Activated CD4-positive, CD25-positive, alpha-beta regulatory T cell treated with anti-CD3 and anti-CD28 coated beads, Interleukin-2, amount 50 U/mL, for 72 hours (primary cell): Measurements from ENCODE around the gene CD300H.
"Not testable (repeated sequence)": the region's sequence is repeated elsewhere in the genome, so short reads cannot be mapped to it uniquely, and the experiment has no call there.

ENCODE experiments used
- DNase-seq: peaks from one replicate; pipeline ENCODE4 v3.0.0; 2021

CD300H gene

GRCh38 chr17:74584292-74585060, 17.2 kb upstream of the CD300H start:
- DNase-seq = no peak

- DNase-seq = no peak
These were observed 15.3 kb upstream of the CD300H start for GRCh38 chr17:74582633-74583032.

GRCh38 chr17:74579900-74580299, 12.6 kb upstream of the CD300H start:
- DNase-seq = no peak

GRCh38 chr17:74578979-74579378, 11.7 kb upstream of the CD300H start:
- DNase-seq = no peak

GRCh38 chr17:74574489-74575142, 7.3 kb upstream of the CD300H start:
- no peak for DNase-seq

GRCh38 chr17:74573635-74574034, 6.3 kb upstream of the CD300H start:
- DNase-seq = not testable (repeated sequence)

GRCh38 chr17:74573169-74573568, 5.9 kb upstream of the CD300H start:
- no peak for DNase-seq

- no peak for DNase-seq
These were observed 4.4 kb upstream of the CD300H start for GRCh38 chr17:74571621-74572270.

GRCh38 chr17:74569020-74570003, 2.0 kb upstream of the CD300H start:
- DNase-seq = no peak

GRCh38 chr17:74568106-74568873, 981 bp upstream of the CD300H start:
- DNase-seq = no peak

- DNase-seq = no peak
These were observed 1.1 kb downstream of the CD300H start for GRCh38 chr17:74566132-74566753.

GRCh38 chr17:74565126-74565525, 2.2 kb downstream of the CD300H start:
- DNase-seq = no peak

- no peak for DNase-seq
These were observed 4.0 kb downstream of the CD300H start for GRCh38 chr17:74563358-74563757.

- no peak for DNase-seq
These were observed 5.7 kb downstream of the CD300H start for GRCh38 chr17:74561586-74561985.

- no peak for DNase-seq
These were observed 8.3 kb downstream of the CD300H start for GRCh38 chr17:74558882-74559519.

GRCh38 chr17:74558402-74558801, 8.9 kb downstream of the CD300H start:
- not testable (repeated sequence) for DNase-seq

GRCh38 chr17:74555427-74555940, 11.8 kb downstream of the CD300H start:
- no peak for DNase-seq

GRCh38 chr17:74554909-74555308, 12.4 kb downstream of the CD300H start:
- DNase-seq = no peak

- DNase-seq = no peak
These were observed 15.3 kb downstream of the CD300H start for GRCh38 chr17:74552037-74552436.

GRCh38 chr17:74550602-74551001, 16.7 kb downstream of the CD300H start:
- no peak for DNase-seq

GRCh38 chr17:74549343-74549742, 18.0 kb downstream of the CD300H start:
- no peak for DNase-seq
